ENCODE results near the gene TNS4.

TNS4 gene

DNA sequence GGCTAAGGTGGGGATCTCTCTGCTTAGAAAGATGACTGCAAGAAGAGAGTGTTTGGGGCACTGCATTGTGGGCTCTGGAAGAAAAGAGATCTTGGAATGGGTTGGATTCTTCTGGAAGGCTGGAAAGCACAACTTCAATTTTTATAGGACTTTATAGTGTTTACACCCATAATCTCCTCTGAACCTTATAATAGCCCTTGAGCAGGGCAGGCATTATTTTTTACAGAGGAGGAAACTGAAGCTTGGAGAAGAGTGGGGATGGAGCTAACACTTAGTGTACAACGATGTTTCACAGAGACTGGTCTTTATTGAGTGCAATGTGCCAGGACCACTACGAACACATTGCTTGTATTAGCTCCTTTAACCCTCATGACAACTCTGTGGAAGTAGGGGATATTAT, 10.4 kb downstream of the TNS4 start:
- no peak for DNase-seq

DNA sequence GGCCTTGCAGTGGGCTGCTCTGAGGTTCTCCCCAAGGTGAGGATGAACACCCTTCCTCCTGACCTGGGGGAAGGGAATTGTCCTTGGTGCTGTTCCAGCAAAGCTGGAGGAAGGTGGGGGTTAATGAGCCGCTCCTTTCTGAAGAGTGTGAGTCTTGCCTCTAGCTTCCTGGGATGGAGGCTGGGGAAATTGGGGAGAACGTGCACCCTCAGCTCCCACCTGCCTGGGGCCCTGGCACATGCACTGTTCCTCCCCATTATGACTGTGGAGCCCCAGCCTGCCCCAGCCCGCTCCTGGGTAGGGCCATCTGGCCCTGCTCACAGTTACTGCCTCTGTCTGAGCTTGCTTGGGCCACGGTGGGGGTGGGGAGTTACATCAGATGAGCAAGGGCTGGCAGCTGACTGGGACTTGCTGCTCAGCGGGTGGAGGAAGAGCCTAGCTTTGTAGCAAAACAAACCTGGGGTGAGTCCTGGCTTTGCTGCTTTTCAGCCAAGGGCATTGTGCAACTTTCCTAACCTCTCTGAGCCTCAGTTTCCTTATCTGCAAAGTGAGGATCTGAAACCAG, 11.1 kb downstream of the TNS4 start:
- DNase-seq: no peak

DNA sequence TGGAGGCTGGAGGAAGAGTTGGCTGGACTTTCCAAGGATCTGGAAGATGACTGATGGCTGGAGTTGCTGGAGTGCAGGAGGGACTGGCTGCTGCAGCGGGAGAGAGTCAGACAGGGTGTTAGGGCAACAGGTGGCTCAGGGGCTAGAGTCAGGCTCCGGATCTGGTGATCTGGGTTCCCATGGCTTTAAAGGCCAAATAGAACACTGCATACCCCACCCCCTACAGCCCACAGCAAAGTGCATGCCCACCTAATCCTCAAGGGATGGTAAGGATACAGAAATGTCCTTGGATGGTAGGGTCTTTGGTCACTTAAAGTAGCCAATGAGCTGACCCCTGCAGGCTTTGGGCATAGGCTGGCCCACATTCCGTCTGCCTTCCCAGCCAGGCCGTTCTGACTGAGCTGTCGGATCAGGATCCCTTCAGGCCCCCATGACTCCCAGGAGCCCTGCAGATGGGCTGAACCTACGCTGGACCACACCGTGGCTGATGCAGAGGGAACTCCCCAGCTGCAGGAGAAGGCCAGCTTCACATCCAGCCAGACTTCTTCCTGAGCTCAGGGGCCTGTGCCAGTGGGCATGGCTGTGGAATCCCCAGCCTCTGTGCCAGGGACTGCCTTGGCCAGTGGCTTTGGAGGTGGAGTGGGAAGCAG, 13.9 kb downstream of the TNS4 start:
- DNase-seq: no peak

DNA sequence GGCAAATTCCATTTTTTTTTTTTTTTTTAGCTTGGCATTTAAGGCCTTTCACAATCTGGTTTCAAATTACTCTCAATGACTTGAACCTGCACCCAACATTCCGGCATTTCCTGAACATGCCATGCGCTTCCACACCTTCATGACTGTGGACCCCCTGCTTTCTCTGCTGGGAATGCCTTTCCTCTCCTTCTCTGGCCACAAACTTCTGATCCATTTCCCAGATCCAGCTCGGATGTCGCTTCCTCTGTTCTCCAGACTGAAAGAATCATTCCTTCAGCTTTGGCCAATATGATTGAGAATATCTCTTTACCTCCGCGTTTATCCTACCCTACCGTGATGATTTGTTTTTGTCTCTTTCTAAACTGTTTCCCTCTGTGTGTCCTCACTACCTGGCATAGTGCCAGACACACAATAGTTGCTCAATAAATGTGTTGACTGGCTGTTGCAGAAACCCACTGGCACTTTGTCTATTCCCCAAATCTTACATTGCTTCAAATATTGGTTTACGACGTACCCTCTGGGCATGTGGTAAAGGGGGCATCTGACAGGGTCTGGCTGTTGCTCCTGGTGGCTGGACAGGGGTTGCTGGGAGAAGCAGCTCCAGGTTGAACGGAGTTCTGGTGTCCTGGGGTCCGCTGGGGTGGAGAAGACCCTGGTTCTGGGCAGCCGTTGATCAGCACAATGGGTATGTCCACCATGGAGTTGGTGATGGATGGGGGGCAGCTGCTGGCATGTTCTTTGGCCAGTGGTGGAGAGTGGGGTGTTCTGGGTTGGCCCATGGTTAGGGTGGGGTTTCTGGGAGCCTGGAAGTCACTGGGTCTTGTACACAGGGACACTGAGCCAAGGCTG, 14.7 kb downstream of the TNS4 start:
- no peak for DNase-seq

DNA sequence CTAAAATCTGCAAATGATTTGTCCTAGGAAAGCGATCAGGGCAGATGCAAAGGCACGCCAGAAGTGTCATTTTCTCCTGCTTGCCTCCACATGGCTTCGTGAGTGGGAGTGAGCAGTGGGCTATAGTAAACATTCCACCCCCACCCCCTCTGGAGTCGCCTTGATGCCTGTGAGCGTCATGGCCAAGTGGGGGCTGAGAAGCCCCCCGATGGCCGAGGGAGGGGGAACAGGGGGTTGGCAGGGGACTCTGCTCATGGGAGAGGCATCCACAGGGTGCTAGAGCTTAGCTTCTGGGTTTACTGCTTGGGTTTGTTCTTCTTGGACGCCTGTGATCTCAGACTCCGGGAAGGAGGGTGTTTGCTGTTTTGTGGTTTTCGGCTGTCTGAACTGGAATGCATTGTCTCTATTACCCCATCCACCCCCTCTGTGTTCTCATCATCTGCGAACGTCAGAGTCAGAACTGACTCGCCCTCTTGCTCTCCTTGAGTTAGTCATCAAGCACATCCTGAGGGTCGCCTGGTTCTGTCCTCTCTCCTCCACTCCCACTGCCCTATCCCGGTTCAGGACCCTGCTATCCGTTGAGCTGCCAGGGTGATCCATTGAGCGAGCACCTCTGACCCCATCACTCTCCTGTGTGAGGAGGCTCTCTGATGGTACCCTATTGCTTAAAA, 15.4 kb downstream of the TNS4 start:
- DNase-seq: no peak

DNA sequence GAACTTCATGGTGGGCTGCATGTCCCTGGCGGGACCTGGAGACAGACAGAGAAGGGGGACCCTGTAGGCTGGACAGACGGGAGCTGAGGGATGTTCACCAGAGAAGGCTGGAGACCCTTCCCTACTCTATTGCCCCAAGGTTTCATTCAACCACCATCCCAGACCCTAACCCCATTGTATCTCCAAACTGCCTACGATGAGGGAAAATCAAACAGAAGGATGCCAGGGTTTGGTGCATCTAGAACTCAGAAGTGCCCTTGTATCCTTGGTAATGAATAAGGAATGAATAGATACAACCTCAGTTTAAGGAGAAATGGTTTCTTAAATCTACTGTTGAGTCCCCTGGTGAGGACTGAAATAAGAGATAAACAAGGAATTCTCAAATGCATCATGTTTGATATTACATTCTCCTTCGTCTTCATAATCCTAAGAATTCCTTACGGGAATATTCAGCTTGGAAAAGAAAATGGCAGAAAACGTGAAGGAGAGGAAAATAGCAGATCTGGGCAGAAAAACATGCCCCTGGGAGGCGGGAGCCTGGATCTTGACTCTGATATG, 16.4 kb downstream of the TNS4 start:
- DNase-seq: no peak

DNA sequence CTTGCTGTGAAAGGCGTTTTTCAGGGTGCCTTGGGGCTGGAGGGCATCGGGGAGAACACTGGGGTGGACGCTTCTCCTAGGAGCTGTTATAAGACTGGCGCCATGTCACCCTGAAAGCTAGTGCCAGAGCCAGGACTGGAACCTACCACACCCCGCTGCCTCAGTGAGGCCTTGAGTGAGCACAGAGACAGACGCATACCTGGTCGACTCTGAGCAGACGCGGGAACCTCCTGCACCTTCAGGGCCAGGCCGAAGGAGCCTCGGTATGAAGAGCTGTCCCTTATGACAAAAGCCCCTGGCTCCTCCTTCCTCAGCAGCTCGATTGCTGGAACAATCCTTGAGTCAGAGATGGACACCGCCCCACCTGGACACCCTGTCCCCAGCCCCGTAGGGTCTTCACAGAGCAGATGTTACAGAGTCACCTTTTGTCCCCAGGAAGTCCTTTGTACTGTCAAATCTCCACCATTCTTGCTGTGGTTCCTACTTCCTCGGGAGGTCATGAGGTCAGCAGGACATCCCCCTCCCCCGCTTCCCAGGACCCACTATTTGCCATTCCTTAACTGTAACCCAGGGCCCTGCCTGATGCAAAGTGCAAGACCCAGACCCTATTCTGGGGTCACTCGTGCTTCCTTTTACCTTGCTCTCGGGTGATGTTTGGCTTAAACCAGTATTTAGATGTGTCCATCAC, 17.0 kb downstream of the TNS4 start:
- DNase-seq: no peak

DNA sequence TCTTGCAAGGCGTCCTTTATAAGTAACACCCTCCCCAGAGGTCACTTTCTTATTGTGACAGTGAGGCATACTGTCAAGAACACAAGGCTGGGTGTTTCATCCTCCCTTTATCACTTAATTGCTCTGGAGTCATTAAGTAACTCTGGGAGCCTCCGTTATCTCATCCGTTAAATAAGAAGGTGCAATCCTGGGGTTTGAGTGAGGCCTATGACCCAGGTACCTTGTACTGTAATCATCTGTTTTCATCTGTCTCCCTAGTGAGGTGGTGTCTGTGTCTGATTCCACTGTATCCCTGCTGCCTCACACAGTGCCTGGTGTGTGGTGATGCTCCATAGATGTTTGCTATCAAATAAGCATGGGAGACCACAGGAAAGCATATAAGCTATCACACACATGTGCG, 17.7 kb downstream of the TNS4 start:
- no peak for DNase-seq

DNA sequence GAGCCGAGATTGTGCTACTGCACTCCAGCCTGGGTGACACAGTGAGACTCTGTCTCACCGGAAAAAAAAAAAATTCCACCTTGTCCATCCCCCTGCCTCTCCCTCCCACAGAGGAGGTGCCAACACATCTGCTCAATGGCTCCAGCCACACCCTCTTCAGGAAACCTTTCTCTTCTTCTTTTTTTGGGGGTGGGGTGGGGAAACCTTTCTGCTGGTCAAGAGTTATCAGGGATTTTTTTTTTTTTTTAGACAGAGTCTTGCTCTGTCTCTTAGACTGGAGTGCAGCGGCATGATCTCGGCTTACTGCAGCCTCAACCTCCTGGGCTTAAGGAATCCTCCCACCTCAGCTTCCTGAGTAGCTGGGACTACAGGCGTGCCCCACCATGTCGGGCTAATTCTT, 18.7 kb downstream of the TNS4 start:
- DNase-seq: no peak

DNA sequence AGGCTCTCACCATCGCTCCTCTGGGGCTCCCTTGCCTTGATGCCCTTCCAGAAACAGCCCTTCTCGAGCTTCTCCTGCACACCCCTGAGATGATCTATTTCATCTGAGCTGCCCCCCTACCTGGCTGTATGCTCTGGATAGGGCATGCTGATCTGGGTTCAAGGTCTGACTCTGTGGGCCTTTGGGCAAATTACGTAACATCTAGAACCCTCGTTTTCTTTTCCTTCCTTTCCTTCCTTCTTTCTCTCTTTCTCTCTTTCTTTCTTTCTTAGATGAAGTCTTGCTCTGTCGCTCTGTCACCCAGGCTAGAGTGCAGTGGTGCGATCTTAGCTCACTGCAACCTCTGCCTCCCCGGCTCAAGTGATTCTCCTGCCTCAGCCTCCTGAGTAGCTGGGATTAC, 20.3 kb downstream of the TNS4 start:
- DNase-seq: no peak

DNA sequence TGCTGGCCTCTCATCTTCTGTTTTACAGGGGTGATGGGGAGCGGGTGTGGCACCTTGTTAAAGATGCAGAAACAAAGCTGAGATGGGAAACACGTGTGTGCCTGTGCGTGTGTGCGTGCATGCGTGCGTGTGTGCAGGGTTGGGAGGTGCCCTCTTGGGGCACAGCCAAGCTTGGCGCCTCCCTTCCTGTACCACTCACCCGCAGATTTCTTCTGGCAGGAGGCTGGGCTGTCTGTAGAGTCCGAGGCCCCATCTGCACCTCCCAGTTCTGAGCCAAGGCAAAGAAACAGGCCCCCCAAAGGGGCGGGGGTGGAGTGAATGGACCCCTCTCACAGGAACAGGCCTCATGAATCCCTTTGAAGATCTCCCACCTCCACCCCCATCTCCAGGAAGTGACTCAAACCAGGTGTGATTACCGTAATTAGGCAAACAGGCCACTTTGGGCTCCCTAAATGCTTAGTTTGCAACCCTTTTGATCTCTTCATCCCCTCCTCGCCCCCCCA, 20.9 kb downstream of the TNS4 start:
- peak; percentile 74 for DNase-seq

DNA sequence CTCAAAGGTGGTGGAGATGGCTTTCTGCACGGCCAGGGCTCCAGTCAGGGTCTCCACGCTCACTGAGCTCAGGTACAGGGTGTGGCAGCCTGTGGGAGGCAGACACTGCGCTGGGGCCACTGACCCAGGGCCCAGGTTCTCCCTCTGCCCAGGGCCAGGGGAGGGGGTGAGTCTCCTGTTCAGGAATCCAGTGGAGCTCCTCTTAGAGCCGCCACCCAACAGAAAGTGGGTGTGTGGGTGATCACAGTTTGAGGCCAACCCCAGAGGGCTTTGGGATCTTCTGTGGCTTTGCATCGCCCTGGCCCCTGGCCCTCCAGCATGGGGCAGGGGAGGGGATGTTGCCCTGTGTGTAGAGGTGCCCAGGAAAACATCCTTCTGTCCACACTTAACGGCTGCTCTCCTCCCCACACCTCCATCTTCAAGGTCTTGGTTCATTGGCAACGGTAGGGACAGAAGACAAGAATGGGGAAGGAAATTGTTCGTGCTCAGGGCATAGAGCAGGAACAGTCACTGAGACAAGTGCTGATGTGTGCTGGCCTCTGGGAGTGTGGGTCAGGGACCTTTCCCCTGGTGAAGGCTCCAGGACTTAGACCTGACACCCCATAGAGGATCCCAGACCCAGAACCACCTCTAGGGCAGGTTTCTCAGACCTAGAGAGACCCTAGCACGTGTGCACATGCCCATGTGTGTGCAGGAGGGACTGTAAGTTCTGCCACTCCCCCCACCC, 21.5 kb downstream of the TNS4 start:
- DNase-seq: no peak

DNA sequence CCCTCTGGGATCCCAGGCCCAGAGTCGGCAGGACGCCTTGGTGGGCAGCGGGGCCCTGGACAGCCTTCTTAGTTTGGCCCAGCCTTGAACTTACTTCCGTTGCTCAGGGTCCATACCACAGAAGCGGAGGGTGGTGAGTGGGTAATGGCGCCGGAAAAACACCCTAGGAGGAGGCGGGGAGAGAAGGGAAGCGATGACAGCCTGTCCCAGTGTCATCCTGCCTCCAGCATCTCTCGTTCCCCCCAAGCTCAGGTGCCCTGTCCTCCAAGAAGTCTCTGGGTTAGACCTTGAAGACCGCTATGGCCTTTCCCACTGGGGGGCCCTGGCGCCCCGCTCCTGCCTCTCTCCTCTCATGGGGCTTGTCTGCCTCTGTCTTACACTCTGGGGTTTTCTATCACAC, 22.9 kb downstream of the TNS4 start:
- DNase-seq: no peak

DNA sequence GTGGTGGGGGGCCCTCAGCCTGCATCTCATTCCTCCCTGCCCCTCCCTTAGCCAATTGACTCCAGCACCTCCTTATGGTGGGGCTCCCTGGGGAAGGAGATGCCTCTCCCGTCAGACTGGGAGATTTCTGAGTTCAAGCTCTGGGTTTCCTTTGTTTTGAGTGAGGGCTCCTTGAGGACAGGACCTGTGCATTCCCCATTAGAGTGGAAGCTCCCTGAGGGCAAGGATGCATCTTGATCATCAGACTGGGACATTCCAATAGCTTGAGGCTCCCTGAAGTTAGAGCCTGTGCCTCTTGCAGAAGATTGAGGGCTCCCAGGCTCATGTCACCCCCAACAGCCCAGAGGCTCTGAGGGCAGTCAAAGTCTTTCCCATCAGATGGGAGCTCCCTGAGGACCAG, 23.6 kb downstream of the TNS4 start:
- no peak for DNase-seq

DNA sequence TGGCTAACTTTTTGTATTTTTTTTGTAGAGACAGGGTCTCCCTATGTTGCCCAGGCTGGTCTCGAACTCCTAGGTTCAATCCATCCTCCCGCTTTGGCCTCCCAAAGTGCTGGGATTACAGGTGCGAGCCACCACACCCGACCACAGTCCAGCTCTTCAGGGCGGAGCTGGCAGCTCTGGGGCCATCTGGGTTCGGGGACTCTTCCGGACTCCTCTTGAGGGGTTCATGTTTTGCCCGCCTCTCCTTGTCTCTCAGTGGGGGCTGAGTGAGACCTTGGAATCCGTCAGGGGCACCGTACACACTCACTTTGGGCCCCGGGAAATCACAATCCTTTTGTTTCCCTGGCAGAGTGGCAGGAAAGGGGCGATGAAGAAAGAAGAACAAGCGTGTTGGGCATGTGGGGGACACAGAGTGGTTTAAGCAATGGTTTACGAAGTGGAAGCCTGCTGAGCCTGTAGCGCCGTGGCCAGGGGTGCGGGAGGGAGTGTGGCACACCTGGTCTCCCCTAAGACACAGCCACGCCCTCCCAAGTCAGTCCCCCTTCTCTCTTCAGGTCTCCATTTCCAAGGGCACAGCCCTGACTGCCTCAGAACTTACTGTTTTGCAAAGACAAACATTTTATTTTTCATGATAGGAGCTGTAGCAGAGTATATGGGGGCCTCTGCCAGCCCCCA, 26.1 kb downstream of the TNS4 start:
- DNase-seq: no peak

DNA sequence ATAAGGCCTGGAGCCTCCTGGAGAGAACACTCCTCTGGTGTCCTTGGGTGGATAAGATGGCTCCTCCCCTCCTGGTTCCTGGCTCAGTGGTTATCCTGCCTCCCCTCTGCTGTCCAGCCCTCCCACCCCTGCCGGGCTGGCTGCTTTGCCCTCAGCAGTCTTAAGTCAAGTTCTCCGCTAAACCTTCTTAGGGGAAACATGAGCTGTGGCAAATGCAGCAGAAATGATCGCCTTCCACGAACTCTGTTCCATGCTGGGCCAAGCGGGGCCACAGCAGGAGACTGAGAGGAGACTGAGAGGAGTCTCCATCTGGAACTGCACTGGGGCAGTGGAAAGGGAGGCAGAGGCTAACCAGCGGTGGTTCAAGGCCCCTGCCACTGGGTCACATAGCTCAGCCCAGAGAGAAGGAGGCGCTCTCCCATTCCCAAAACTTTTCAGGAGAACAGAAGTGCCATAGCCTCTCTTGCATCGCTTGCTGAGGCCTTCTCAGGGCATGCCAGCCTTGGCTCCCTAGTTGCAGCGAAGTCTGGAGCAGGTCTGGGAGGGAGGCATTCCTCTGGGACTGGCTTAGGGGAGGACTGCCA, 26.9 kb downstream of the TNS4 start:
- DNase-seq: no peak

DNA sequence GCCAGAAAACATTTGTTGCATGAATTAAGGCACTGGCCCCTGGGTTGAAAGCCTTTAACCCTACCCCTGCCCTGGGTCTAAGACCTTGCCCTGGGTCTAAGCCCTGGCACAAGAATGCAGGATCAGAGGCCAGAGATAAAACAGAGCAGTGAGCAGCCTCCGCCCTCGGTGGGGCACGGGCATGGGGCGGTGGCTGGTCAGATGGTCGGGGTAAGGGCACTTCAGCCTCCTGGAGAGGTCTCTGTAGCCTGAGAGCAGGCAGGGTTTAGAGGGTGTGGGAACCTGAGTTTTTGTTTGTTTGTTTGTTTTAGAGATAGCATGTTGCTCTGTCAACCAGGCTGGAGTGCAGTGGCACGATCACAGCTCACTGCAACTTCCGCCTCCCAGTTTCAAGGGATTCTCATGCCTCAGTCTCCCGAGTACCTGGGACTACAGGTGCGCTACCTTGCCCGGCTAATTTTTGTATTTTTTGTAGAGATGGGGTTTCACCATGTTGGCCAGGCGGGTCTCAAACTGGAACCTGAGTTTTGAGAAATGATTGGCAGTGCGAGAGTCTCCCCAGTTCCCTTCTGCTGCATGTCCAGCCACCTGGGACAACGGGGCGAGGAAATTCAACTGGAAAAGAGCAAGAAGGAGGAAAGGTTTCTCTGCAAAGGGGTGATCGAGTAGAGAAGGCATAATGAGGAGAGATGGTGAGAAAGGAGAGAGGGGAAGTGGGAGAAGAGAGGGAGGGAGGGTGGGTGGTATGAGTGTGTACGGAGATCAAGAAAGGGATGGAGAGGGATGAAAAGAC, 27.7 kb downstream of the TNS4 start:
- no peak for DNase-seq

DNA sequence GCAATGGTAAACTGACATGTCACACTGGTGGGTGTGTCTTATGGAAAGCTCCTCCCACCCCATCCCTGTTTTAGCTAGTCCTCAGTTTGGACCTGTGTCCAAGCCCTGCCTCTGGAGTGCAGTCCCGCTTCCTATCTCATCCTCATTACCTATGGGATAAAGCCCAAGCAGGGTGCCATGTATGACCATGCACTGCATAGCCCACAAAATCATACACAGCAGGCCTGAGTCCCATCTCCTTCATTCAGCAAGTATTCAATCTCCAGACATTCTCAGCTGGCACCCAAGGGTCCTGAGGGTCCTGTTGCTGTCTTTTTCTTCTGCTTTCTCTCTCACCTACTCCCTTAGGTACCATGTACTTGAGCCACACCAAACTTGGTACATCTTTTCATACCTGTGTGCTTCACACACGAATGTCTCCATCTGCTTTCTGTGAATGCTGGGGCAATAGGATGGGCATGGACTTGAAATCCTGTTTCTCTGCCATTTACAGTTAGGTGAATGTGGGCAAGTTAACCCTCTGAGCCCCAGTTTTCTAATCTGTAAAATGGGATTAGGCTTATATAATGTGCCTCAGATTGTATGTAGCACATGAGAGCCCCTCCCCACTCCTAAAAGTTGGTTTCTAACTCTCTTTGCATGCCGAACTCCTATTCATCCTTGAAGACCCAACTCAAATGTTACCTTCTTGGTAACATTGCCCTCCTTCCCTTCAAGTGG, 28.5 kb downstream of the TNS4 start:
- DNase-seq: no peak

Data from activated CD8-positive, alpha-beta memory T cell treated with anti-CD3 and anti-CD28 coated beads, Interleukin-2, amount 50 U/mL, for 4 hours (primary cell).